Gastroesophageal sphincter (tissue), 4 donors: ENCODE data around the gene NANOS2. TPM values are rescaled to one million over a fixed set of nuclear protein-coding genes. Genes with fewer than 3 reads are reported as not detected.

Experiments used
- ATAC-seq: fragments of 150-250 bp; one replicate; pipeline ENCODE4 v1.9.1; 2016; ENCODE audit warnings: mild to moderate bottlenecking, moderate library complexity
- H3K27ac ChIP-seq, 4 donors: fragments of 200-600 bp; sonication (generic) in 3 of 4; 1 replicate in 3 of 4; 2 replicates in 1 of 4; pipeline ENCODE4 v1.5.1; 2016 to 2019
- H3K27me3 ChIP-seq: fragments of 200-600 bp; sonication (generic); one replicate; pipeline ENCODE4 v1.5.1; 2019
- H3K36me3 ChIP-seq, 2 donors: fragments of 200-600 bp; sonication (generic); one replicate each; pipeline ENCODE4 v1.5.1; 2019; ENCODE audit warnings: control low read depth in 1 of 2
- H3K4me1 ChIP-seq, 3 donors: fragments of 200-600 bp; sonication (generic); 1 replicate in 2 of 3; 2 replicates in 1 of 3; pipeline ENCODE4 v1.5.1; 2016 to 2019; ENCODE audit warnings: control low read depth in 2 of 3
- H3K4me3 ChIP-seq, 2 donors: fragments of 200-600 bp; sonication (generic); one replicate each; pipeline ENCODE4 v1.5.1; 2019; ENCODE audit warnings: mild to moderate bottlenecking in 1 of 2, moderate library complexity in 1 of 2
- H3K9me3 ChIP-seq, 3 donors: fragments of 200-600 bp; sonication (generic); one replicate each; pipeline ENCODE4 v1.5.1; 2017 to 2019; ENCODE audit warnings: control low read depth in 2 of 3
- EP300 ChIP-seq: sonication (generic); formaldehyde crosslinking; IDR thresholded peaks from one replicate; pipeline ENCODE4 v1.6.1; 2017; ENCODE audit warnings: antibody characterized with exemption, mild to moderate bottlenecking
- POLR2A ChIP-seq, 2 donors: fragments of 450-650 bp; IDR thresholded peaks; one replicate each; pipeline ENCODE4 v1.6.1; 2017; ENCODE audit warnings: antibody characterized with exemption in 2 of 2, mild to moderate bottlenecking in 2 of 2, moderate library complexity in 1 of 2
- POLR2AphosphoS5 ChIP-seq: sonication (generic); formaldehyde crosslinking; IDR thresholded peaks from one replicate; pipeline ENCODE4 v1.6.1; 2017; ENCODE audit warnings: antibody characterized with exemption
- WGBS, 2 donors: methylation state at CpG; one replicate each; pipeline ENCODE4 v1.1.5; 2018; ENCODE audit warnings: low coverage in 1 of 2; 5-methylcytosine and 5-hydroxymethylcytosine counted together
- total RNA-seq, 4 donors: library from RNA; depleted of rRNA; stranded (reverse); fragments of >200 nt; gene quantifications; one replicate each; pipeline ENCODE4 v1.1.0, GENCODE V29; 2016
- TF ChIP-seq, protein P1 (sequence below), 4 experiments: fragments of 200-600 bp in 2 of 4; fragments of 450-650 bp in 2 of 4; sonication (generic) in 1 of 4; IDR thresholded peaks; one replicate each; pipeline ENCODE4 v1.5.1; 2017 to 2019; ENCODE audit warnings: antibody characterized with exemption in 4 of 4, mild to moderate bottlenecking in 2 of 4, moderate library complexity in 2 of 4

Gene NANOS2
- total RNA-seq, 4 donors from 2014 or later: not detected

DNA sequence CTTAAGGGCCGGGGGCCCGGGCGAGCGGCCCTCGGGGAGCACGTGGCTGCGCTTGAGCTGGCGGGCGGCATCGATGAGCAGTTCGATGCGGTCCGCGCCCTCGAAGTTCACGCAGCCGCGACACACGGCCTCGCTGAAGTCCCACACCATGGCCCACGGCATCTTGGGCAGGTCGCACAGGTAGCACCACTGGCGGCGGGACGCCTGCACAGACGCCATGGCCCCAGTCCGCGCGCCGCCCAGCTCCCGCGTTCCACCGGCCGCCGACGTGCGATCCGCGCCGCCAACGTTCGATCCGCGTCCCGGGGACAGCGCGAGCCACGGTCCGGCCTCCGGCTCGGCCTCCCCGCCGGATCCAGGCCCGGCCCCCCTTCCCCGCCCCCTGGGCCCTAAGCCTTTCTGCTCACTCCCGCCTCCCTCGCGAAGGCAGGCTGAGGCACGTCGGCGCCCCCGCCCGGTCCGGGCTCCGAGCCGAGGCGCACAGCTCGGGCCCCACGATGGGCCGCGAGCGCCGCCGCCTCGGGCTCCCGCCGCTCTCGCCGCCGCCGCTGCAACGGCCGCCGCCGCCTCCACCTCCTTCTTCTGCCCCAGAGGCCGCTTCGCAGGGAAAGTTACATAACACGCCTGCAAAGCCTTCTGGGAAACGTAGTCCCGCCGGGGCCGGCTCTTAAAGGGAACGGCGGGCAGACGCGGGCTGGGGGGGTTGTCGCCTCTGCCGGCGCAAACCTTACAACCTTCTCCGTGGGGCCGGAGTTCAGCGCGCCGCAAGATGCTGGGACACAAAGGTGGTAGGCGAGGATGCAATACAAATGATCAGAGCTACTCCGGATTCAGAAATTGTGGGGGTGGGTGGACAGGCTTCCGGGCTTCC lies 28.8 kb downstream of the NANOS2 start, which contains the start of gene IRF2BP1:
TSS of gene IRF2BP1 (minus strand) at position 586 of the 871 bp plus-strand sequence. CDS start at position 219, 367 bp downstream.
- Histone ChIP-seq H3K9me3 (no peaks in the 10 kb centered on the region), H3K4me3 (peak within 1 kb of the TSS; percentile 47 to 78), H3K27ac (peak within 1 kb of the TSS; percentile 73 to 93 (median 90)), H3K4me1 (peaks cover 0 to 53% (median 34%) of the 10 kb centered on the region in 3 donors), H3K27me3 (no peaks in the 10 kb centered on the region), H3K36me3 (peaks cover 0 to 30% of the 10 kb centered on the region in 2 donors)
- peak; percentile 91 for ATAC-seq
- WGBS, 2 donors: 0% methylated on average over 2 of the region's 107 CpGs; no CpG with 5 or more reads in 1 of the 2 donors
- TF ChIP-seq POLR2AphosphoS5 (peak; percentile 65), POLR2A (IDR thresholded peaks at IDR 0.05) (peak; percentile 49 to 68), EP300 (no peak)
- TF ChIP-seq, protein P1, sequence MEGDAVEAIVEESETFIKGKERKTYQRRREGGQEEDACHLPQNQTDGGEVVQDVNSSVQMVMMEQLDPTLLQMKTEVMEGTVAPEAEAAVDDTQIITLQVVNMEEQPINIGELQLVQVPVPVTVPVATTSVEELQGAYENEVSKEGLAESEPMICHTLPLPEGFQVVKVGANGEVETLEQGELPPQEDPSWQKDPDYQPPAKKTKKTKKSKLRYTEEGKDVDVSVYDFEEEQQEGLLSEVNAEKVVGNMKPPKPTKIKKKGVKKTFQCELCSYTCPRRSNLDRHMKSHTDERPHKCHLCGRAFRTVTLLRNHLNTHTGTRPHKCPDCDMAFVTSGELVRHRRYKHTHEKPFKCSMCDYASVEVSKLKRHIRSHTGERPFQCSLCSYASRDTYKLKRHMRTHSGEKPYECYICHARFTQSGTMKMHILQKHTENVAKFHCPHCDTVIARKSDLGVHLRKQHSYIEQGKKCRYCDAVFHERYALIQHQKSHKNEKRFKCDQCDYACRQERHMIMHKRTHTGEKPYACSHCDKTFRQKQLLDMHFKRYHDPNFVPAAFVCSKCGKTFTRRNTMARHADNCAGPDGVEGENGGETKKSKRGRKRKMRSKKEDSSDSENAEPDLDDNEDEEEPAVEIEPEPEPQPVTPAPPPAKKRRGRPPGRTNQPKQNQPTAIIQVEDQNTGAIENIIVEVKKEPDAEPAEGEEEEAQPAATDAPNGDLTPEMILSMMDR (IDR thresholded peaks at IDR 0.05): peak in 2 of 4 experiments; percentile 16 to 21

DNA sequence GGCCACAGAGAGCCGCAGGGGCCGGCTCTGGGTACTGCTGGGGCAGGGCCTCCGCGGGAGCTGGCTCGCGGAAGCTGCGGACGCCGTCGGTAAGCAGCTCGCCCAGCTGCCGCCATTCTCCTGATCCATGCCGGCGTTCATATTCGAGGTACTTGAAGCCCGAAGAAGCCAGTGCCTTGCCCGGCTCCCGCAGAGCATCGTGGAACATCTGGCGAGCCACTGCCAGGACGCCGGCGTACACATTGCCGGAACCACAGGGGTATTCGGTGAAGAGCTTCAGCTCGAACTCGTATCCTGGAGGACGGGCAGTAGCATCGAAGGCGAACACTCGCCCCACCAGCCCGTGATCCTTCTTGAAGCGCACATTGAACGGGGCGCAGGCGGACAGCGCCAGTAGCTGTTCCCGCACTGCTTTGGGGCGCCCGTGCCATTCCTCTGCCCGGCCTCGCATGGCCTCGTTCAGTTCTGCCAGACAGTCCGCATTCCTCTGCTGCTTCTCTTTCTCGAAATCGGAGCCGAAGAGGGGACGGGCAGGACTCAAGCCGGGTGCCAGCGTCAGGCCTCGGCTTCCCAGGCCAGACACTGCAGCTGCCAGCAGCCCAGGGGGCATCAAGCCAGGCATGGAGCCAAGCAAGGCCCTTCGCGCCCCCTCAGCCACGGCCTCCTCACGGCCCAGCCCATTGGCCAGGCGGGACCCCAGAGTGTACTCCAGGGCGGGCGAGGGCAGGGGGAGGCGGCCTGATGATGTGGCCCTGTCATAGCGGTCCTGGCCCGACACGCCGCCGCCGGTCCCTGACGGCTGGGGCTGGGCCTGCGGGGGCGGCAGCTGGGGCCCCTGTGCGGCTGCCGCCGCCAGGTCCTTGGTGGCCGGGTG lies 29.7 kb downstream of the NANOS2 start:
- no peak for ATAC-seq
- Histone ChIP-seq H3K27me3 (no peaks in the 10 kb centered on the region), H3K27ac (peak overlapping the region; percentile 29 to 93 (median 90)), H3K36me3 (peaks cover 0 to 21% of the 10 kb centered on the region in 2 donors), H3K4me3 (peak overlapping the region; percentile 47 to 78), H3K4me1 (peaks cover 0 to 53% (median 34%) of the 10 kb centered on the region in 3 donors), H3K9me3 (no peaks in the 10 kb centered on the region)
- TF ChIP-seq EP300 (no peak), POLR2A (IDR thresholded peaks at IDR 0.05) (no peak), POLR2AphosphoS5 (no peak)
- TF ChIP-seq, protein P1 (IDR thresholded peaks at IDR 0.05): no peak
- 93% methylated on average over 11 of the region's 72 CpGs; no CpG with 5 or more reads in 1 of the 2 donors for WGBS, 2 donors

DNA sequence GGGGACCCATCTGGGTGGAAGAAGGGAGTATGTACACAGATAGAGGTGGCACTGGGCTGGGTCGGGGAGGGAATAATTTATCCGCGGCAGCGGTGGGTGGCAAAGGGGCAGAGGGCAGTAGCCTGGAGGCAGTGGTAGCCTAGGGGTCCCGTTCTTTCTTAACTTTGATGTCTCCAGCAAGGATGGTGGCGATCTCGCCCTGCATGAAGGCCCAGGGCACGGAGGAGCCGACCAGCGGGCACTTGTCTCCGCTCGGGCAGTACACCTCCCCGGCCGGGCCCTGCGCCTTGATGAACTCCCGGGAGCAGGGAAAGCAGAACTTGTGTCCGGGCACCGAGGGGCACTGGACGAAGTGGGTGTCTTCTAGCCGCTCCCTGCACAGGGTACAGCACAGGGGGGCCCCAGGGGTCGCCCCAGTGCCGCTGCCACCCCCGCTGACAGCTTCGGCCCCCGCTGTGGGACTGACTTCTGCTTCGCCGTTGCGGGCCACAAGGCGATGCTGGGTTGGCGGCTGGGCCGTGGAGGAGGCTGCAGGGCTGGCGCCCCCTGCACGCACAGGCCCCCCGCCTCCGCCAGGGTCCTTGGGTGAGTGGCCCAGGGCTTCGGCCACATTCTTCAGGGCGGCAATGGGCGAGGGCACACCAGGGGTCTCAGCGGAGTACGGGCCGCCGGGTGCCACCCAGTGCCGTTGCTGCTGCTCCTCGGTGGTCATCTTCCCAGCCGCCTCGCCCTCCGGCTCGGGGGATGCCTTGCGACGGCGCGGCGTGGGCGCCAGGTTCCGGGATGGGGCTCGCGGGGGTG lies 30.5 kb downstream of the NANOS2 start:
- WGBS, 2 donors: 20 to 100% methylated on average over 1 of the region's 57 CpGs
- Histone ChIP-seq H3K4me3 (peak overlapping the region in 1 of 2 donors; percentile 78), H3K27ac (peak overlapping the region in 3 of 4 donors; percentile 34 to 93 (median 37)), H3K27me3 (no peaks in the 10 kb centered on the region), H3K36me3 (peaks cover 0 to 21% of the 10 kb centered on the region in 2 donors), H3K9me3 (no peaks in the 10 kb centered on the region), H3K4me1 (peaks cover 0 to 53% (median 34%) of the 10 kb centered on the region in 3 donors)
- no peak for TF ChIP-seq POLR2AphosphoS5
- no peak for TF ChIP-seq EP300
- TF ChIP-seq POLR2A (IDR thresholded peaks at IDR 0.05): no peak
- TF ChIP-seq, protein P1 (IDR thresholded peaks at IDR 0.05): no peak
- ATAC-seq: no peak

DNA sequence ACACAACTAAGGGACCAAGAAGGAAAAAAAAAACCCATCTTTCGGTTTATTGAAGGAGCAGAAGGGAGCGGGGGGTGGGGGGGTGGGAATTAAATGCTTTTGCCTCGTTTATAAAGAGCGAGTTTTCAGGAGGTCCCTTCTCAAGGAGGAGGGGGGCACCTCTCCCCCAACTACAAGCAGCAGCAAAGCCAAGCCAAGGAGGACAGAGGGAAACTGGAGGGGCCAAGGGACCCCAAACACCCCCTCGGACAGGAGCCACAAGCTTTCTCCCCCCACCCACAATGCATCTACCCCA lies 31.0 kb downstream of the NANOS2 start:
- ATAC-seq: no peak
- H3K4me3 ChIP-seq: peak overlapping the region in 1 of 2 donors; percentile 78
- TF ChIP-seq EP300: no peak
- TF ChIP-seq, protein P1 (IDR thresholded peaks at IDR 0.05): peak in 1 of 4 experiments; percentile 40
- H3K27ac ChIP-seq: peak overlapping the region in 3 of 4 donors; percentile 34 to 93 (median 37)
- no peaks in the 10 kb centered on the region for H3K9me3 ChIP-seq
- H3K4me1 ChIP-seq: peaks cover 0 to 53% (median 34%) of the 10 kb centered on the region in 3 donors
- H3K36me3 ChIP-seq: peaks cover 0 to 21% of the 10 kb centered on the region in 2 donors
- no peaks in the 10 kb centered on the region for H3K27me3 ChIP-seq
- WGBS, 2 donors: 10 to 18% methylated on average over 2 to 5 of the region's 5 CpGs
